Measurements from ENCODE around the gene MCHR1.

GRCh38 chr22:40720538-40721256, 41.4 kb downstream of the MCHR1 start:
- TF ChIP-seq POLR2AphosphoS5 (IDR thresholded peaks at IDR 0.05; ENCODE audit: low read depth, low read length) (no peak), EZH2 (IDR thresholded peaks at IDR 0.05) (no peak)
- TF ChIP-seq, protein P1, sequence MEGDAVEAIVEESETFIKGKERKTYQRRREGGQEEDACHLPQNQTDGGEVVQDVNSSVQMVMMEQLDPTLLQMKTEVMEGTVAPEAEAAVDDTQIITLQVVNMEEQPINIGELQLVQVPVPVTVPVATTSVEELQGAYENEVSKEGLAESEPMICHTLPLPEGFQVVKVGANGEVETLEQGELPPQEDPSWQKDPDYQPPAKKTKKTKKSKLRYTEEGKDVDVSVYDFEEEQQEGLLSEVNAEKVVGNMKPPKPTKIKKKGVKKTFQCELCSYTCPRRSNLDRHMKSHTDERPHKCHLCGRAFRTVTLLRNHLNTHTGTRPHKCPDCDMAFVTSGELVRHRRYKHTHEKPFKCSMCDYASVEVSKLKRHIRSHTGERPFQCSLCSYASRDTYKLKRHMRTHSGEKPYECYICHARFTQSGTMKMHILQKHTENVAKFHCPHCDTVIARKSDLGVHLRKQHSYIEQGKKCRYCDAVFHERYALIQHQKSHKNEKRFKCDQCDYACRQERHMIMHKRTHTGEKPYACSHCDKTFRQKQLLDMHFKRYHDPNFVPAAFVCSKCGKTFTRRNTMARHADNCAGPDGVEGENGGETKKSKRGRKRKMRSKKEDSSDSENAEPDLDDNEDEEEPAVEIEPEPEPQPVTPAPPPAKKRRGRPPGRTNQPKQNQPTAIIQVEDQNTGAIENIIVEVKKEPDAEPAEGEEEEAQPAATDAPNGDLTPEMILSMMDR (IDR thresholded peaks at IDR 0.05 in 2 of 3, conservative IDR thresholded peaks at IDR 0.05 in 1 of 3; ENCODE audit: borderline replicate concordance in 1 of 3, insufficient read depth in 1 of 3, low read depth in 2 of 3, low read length in 2 of 3), result no peak
